GM18507 (cell line): ENCODE results near the gene DNAJB6.

Experiments
- DNase-seq: peaks from one replicate; pipeline ENCODE4 v3.0.0; 2011; ENCODE audit warnings: low read depth; ENCODE audit not compliant: insufficient read length; ENCODE audit errors: extremely low spot score
- FAIRE-seq: peaks from 2 replicates; lab custom pipeline; 2011; peaks lifted over from hg19 to GRCh38; lab: Jason Lieb, UNC

The DNAJB6 gene

GRCh38 chr7:157404845-157405481 lies 68.2 kb downstream of the DNAJB6 start:
- no peak for DNase-seq
- no peak for FAIRE-seq

- DNase-seq = no peak
- no peak for FAIRE-seq
Measured at GRCh38 chr7:157405501-157405900, 68.7 kb downstream of the DNAJB6 start.

GRCh38 chr7:157405914-157406810 lies 69.4 kb downstream of the DNAJB6 start:
- FAIRE-seq (no peak), DNase-seq (no peak)

GRCh38 chr7:157406971-157407370 lies 70.2 kb downstream of the DNAJB6 start:
- no peak for FAIRE-seq
- DNase-seq = no peak

GRCh38 chr7:157407512-157408257 lies 70.9 kb downstream of the DNAJB6 start:
- DNase-seq (no peak), FAIRE-seq (no peak)

- DNase-seq (no peak), FAIRE-seq (no peak)
Measured at GRCh38 chr7:157408258-157409101, 71.7 kb downstream of the DNAJB6 start.

- DNase-seq (no peak), FAIRE-seq (no peak)
Measured at GRCh38 chr7:157409149-157409752, 72.4 kb downstream of the DNAJB6 start.

GRCh38 chr7:157409753-157410727 lies 73.2 kb downstream of the DNAJB6 start:
- no peak for FAIRE-seq
- DNase-seq = no peak

GRCh38 chr7:157410831-157411556 lies 74.2 kb downstream of the DNAJB6 start:
- DNase-seq (no peak), FAIRE-seq (no peak)

GRCh38 chr7:157411580-157411979 lies 74.8 kb downstream of the DNAJB6 start:
- no peak for DNase-seq
- FAIRE-seq = no peak

GRCh38 chr7:157412021-157412443 lies 75.2 kb downstream of the DNAJB6 start:
- FAIRE-seq (no peak), DNase-seq (no peak)

- no peak for DNase-seq
- no peak for FAIRE-seq
Measured at GRCh38 chr7:157412491-157413180, 75.8 kb downstream of the DNAJB6 start.

- no peak for FAIRE-seq
- DNase-seq = no peak
Measured at GRCh38 chr7:157413881-157414701, 77.3 kb downstream of the DNAJB6 start.

GRCh38 chr7:157414702-157415096 lies 77.9 kb downstream of the DNAJB6 start:
- FAIRE-seq = no peak

GRCh38 chr7:157415486-157415885 lies 78.7 kb downstream of the DNAJB6 start:
- no peak for FAIRE-seq

More at GRCh38 chr7:157414702-157415096, 77.9 kb downstream of the DNAJB6 start:
- DNase-seq = no peak

GRCh38 chr7:157416011-157416410 lies 79.2 kb downstream of the DNAJB6 start:
- no peak for FAIRE-seq

More at GRCh38 chr7:157415486-157415885, 78.7 kb downstream of the DNAJB6 start:
- no peak for DNase-seq

More at GRCh38 chr7:157416011-157416410, 79.2 kb downstream of the DNAJB6 start:
- no peak for DNase-seq
